ENCODE data around the gene MTMR2.

The MTMR2 gene

DNA sequence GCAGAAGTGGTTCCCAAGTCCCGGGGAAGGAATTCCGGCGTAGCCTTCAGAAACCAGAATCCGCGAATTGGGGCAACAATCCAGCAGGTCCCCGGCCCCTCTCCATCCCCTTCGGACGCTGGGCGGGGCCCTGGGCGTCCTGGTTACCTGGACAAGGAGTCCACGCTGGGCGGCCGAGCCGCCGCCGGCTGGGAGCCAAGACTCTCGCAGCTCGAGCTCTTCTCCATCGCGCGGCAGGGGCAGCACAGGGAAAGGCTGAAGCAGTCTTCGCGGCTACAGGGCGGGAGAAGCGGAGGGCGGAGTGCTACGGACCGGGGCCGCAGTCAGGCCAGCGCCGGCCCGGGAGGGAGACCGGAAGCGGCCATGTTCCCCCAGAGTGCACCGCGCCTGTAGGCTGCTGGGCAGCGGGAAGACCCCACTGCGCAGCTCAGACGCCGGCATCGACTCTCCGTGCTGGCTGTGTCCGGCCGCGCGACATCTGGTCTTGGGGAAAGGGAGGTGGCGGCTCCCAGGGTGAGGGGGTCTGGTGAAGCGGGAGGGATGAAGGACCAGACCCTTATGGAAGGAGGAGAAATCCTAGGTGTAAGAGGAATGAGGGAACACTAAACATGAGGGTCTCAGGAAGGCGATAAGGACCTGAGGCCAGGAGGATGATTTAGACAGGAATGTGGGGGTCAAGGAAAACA lies at the start of gene MTMR2:
MTMR2 (minus strand) TSS at position 380 of the 686 bp plus-strand sequence; CDS start at position 227, 153 bp downstream.
- peak; percentile 51 for DNase-seq

DNA sequence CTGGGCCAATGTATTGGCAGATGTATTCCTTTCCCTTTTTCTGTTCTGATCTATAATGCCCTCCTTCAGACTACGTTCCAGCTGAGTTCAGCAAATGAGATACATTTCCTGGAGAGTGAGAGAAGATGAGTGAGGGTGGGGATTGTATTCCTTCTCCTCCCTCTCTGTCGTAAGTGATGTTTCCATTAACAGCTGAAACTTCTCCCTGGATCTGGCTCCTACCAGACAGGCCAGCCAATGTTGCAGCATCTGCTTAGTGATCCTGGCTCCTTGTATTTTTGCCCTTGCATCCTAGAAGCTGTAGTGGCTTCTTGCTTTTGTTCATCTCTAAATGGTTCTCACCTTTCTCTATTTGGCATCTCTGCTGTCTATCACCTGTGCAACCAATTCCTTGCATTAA lies 48.2 kb upstream of the MTMR2 start:
- DNase-seq: no peak

DNA sequence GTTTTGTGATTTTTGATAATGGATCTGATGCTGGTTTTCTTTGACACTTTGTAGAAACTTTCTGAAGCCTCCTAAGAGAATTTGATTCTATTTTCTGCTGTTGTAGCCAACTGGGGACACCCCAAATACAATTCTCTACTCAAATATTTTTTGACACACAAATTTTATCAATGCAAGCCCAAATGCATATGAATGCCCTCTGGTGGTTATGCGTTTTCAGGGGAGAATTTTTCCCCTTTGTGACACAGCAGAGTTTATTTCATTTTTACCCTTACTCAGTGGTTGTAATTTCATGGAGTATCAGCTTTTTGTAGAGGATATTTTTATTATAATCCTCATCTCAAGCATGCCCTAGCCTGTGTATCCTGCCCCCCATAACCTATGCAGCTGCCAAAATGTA lies 44.7 kb upstream of the MTMR2 start:
- no peak for DNase-seq

DNA sequence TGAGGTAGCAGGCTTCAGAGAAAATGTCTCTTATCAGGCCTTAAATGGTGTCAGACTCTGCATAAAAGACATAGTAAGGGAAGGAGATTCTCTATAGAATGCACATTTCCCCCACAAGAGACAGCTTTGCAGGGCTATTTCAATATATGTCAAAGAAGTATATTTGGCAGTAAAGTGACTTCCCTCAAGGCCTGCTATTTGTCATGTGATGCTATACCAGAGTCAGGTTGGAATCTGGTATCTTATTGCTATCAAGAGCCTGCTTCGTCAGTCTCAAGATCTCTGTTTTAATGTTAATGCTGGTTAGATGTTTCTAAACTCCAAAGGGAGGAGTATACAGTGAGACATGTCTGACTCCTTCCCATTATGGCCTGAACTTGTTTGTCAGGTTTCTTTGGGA lies 40.4 kb upstream of the MTMR2 start:
- DNase-seq: no peak

DNA sequence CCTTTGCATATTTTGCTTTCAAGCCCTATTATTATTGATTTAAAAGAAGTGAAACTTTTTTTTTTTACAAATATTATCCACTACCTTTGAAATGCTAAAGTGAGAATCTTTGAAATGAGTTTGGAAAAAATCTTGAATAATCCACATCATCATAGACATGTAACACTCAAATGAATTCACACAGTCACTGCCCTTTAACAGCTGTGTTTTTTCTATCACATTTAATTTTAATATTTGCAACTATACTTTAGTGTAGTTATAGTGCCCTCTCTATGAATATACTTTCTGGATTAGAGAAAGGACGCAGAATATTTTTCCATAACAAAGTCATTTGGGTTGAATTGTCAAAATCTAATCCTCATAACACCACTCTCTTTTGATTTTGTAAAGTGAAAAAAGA lies 37.9 kb upstream of the MTMR2 start:
- no peak for DNase-seq

DNA sequence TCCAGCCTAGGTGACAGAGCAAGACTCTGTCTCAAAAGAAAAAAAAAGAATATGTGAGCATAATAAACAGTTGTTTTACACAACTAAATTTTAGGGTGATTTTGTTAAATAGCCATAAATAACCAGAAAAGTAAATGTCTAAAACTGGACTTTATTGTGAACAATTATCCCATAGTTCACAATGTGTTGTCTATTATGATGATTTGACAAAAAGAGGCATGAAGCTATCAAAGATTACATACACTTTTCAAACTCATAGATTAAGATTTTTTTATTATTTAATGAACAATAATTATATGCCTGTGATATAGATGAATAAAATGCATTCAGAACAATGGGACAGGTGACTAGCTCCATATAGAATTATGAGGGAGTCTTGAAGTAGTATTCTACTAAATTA lies 27.0 kb upstream of the MTMR2 start:
- DNase-seq: no peak

DNA sequence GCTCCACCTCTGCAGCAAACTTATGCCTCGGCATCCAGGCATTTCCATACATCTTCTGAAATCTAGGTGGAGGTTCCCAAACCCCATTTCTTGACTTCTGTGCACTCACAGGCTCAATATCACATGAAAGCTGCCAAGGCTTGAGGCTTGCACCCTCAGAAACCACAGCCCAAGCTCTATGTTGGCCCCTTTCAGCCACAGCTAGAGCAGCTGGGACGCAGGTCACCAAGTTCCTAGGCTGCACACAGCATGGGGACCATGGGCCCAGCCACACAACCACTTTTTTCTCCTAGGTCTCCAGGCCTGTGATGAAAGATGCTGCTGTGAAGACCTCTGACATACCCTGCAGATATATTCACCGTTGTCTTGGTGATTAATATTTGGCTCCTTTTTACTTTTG lies 24.7 kb upstream of the MTMR2 start:
- DNase-seq: no peak

DNA sequence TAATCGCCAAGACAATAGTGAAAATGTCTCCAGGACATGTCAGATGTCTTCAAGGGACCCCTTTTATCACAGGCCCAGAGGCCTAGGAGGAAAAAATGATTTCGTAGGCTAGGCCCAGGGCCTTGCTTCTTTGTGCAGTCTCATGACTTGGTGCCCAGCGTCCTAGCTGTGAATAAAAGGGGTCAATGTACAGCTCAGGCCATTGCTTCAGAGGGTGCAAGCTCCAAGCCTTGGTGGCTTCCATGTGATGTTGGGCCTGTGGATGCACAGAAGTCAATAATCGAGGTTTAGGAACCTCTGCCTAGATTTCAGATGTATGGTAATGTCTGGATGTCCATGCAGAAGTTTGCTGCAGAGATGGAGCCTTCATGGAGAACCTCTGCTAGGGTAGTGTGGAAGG lies 20.7 kb upstream of the MTMR2 start:
- no peak for DNase-seq

DNA sequence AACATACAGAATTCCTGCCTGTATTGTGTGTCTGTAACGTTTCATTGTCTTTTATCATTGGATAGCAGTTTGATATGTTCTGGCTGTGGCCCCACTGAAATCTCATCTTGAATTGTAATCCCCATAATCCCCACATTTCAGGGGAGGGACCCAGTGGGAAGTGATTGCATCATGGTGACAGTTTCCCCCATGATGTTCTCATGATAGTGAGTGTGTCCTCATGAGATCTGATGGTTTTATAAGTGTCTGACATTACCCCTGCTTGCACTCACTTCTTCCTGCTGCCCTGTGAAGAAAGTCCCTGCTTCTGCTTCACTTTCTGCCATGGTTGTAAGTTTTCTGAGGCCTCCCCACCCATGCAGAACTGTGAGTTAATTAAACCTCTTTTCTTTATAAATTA lies 19.6 kb upstream of the MTMR2 start:
- DNase-seq: no peak

DNA sequence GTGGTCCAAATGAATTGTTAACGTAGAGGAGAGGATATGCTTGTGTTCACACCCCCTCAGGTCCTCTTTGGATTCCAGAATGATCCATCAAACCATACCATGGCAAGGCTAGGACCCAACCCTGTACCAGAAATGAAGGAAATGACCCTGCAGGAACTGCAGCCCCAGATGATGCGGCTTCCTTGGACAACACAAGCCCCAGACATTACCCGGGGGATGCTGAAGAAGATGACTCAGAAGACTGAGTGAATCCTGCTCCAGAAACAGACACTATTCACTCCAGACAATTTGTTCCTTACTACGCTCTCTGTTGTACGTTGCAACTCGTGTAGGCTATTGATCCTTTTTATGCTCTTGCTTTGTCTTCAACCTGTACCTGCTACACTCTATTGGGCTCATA lies 15.2 kb upstream of the MTMR2 start:
- no peak for DNase-seq

DNA sequence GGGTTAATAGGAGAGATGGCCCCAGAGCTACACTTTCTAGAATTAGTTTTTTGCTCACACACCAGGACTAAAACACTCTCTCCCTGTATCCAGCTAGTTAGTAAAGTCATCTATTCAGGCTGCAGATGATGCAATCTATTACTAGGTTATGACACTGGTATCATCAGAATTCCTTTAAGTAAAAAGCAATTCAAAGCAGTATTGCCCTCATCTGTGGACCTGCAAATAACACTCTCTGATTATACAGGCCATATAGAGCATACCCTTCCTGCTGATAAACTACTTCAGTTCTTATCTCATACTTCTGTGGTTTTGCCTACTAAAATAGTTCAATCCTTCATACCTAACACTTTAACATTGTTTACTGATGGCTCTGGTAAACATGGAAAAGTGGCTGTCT lies 13.5 kb upstream of the MTMR2 start:
- no peak for DNase-seq

DNA sequence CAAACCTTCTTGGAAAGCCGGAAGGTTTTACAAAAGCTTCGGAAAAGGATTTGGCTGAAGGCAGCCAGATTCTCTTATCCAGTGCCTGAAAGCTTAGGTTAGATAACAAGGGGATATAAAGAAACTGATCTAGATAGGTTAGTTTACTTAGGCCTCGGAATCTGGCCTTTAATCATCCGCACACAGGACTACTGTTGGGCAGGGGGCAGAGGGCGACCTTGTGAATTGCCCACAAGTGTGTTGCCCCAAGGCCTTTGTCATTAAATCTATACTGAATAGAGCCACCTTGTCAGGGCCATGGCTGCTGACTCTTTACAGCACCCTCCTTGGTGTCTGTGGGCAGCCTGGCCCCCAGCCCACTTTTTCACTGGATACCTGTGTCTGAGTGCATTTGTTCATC lies 9.7 kb upstream of the MTMR2 start:
- no peak for DNase-seq

DNA sequence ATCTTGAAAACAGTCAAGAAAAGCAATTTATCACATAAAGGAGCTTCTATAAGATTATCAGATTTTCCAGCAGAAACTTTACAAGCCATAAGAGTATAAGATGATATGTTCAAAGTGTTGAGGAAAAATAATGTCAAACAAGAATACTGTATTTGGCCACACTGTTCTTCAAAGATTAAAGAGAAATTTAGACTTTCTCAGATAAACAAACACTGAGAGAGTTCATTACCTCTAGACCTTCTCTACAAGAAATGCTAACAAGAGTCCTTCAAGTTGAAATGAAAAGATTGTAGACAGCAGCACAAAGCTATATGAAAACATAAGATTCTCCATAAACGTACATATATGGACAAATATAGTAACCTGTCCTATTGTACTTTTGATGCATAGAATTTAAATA lies 8.0 kb upstream of the MTMR2 start:
- no peak for DNase-seq

DNA sequence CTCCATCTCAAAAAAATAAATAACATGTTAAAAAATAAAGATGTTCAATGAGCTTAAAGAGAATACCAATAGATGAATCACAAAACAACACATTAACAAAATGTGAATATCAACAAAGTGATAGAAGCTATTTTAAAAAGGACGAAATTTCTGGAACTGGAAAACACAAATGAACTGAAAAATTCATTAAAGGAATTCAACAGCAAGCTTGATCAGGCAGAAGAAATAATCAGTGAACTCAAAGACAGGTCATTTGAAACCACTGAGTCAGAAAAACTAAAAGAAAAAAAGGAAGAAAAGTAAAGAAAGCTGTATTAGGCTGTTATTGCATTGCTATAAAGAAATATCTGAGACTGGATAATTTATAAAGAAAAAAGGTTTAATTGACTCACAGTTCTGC lies 7.0 kb upstream of the MTMR2 start:
- DNase-seq: no peak

DNA sequence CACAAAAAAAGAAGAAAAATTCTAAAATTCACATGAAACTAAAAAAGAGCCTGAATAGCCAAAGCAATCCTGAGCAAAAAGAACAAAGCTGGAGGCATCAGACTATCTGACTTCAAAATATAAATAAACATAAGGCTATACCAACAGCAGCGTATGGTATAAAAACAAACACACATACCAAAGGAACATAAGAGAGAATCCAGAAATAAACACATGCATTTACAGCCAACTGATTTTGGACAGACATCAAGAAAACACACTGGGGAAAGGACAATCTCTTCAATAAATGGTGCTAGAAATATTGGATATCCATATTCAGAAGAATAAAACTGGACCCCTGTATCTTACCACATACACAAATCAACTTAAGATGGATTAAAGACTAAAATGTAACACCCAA lies 2.8 kb upstream of the MTMR2 start:
- DNase-seq: no peak

DNA sequence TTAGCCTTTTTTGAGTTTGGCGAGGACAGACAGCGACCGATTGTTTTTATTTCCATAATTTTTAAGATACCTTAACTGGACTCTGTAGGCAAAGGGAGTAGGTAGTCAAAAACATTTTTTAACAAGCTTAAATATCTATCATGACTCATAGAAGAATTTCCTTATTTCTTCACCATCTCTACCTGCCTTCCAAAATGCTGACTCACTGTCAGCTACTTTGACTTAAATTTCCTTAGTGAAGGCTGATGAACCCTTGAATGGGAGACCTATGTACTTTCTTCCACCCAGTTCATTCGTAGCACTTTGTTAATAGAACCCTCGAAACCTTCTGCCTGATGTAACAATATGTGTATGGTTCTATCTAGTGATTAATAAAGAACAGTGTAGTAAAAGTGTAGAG lies 1.1 kb upstream of the MTMR2 start:
- no peak for DNase-seq

DNA sequence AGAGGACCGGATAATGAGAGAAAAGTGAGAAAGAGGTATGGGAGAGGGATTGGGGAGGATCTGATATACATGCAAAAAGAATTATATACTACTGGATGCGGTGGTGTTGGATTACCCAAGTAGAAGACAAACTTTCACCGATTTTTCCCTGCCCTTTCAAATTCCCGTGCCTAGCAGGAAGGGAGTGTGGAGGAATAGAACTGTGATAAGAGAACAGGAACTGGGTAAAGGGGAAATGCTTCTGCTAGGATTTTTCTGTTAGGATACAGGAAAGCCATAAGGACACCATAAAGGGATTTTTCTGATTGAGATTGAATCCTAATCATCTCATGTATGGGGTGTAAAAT lies 480 bp upstream of the MTMR2 start:
- DNase-seq: no peak

DNA sequence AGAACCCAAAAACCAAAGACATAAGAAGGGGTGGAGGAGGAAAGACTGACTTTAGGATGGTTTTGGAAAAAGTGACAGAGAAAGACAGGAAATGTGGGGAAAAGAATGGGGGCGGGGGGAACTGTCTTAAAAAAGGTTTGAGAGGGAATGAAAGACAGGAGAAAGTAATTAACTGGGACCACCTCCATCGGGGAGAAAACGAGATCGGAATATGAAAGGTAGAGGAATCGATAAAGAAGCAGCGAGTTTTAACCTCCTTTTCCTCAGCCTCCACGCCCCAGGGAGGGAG lies 524 bp downstream of the MTMR2 start:
- no peak for DNase-seq

DNA sequence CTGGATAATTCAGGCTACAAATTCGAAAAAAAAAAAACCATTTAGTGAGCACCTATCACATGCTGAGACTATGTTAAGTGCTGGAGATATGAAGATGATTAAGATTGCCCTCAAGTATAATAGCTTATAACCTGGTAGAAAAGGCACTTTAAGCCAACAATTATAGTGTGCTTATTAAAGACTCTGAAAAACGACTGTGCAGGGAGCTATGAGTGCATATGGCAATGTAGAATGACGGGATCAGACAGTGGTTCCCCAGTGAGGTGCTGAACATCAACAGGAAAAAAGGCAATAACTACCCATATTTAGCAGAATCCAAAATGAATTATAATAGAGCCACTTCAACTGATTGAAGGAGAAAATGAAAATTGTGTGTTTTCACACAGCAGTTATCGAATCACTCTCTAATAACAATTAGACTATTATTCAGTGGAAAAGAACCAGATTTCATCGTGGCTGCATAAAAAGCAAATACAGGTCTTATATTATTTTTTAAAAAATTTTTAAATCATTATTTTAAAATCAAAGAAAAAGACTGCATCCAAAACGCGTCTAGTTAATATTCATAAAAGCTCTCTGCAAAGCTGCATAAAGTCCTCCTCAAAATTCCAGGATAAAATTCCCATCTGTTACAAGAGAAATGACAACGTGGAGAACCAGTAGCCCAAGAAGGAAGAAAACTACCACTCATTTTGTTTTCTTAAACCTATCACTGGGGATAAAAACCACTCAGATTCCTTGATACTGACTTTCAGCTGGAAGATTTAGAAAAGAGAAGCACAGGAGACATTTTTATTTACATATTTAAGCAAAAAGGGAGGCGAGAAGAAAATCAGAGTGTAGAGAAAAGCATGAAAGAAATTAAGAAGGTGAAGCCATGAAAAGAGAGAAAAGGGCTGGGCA lies 1.1 kb downstream of the MTMR2 start:
- DNase-seq: no peak

DNA sequence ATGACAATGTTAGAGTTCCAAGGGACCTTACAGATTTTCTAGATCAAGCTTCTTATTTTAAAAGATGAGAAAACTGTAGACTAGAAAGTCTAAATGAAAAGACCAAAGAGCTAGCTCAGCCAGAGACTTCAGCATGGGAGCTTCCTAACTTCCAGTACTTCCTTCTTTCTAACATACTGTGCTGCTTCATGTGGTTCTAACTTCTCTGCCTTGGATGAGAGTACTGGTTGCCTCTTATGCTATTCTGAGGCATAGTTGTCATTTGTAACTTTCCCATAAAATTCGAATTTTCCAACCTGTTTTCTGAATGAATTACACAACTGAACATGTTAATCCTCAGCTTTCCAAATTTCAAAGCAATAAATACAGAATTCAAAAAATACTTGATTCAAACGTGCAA lies 1.8 kb downstream of the MTMR2 start:
- DNase-seq: no peak

DNA sequence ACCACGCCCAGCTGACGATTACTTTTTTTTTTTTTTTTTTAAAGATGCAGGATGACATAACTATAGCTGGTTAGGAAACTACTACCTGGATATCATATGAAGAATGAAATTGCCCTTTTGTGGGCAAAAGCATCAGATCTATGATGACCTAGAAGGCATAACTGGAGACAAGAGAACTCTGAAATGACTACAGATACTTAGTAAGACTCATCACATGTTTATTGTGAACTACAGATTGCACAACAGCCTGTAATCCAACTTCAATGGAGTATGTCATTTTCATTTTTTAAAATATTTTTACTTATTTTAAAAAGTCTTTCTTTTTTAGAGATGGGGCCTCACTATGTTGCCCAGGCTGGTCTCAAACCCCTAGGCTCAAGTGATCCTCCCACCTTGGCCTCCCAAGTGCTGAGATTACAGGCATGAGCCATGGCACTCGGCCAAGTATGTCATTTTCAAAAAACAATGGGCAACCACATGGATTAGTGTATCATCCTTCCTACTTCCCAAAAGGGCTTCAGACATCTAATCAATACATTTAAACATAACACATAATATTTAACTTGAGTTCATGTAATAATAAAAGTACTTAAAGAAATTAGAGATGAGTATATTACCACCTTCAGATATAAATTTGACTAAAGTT lies 3.3 kb downstream of the MTMR2 start:
- DNase-seq: no peak

DNA sequence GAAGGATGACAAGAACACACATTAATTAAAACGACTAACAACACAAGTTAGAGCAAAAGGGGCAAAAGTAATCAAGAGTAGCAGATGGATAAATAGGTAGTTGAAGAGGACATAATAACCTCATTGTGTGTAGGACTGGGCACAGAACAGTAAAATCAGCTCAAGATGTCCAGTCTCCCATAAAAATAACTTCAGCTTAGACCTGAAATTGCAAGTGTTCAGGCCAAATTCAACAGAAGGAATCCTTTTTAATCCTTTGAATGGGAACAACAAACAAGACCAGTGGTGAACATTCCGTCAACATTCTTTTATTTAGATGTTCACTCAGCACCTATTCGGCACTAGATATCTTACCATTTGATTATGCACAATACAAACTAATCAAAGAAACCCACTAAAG lies 4.4 kb downstream of the MTMR2 start:
- no peak for DNase-seq

DNA sequence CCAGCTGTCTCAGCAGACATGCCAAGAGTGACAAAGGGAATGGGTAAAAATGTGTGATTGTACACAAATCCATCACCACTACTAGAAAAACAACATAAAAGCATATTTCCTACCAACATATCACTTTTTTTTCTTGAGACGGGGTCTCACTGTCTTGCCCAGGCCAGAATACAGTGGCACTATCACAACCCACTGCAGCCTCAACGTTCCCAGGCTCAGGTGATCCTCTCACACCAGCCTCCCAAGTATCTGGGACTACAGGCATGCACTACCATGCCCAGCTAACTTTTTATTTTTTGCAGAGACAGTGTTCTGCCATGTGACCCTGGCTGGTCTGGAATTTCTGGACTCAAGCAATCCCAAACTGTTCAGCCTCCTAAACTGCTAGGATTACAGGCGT lies 5.2 kb downstream of the MTMR2 start:
- no peak for DNase-seq

DNA sequence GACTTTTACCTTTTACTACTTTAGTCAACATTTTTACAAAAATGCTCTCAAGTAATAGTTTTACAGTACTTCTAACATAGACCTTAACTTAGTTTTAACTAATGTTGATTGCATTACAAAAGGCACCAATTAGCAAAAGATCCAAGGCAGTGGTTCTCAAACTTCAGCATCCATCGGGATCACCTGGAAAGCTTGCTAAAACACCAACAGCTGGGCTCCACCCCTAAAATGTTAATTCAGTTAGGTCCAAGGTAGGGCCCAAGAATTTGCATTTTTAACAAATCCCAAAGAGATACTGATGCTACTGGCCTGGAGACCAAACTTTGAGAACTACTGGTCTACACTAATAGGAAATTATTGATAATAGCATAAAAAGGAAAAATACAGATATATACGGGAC lies 5.9 kb downstream of the MTMR2 start:
- no peak for DNase-seq

Data from CD4-positive, alpha-beta T cell treated with Interleukin-12 subunit alpha and Interleukin-12 subunit beta, for 1 hour (primary cell).